Tibial nerve (tissue), 4 donors: ENCODE measurements around the gene NBEA. TPM values are rescaled to one million over a fixed set of nuclear protein-coding genes. Genes with fewer than 3 reads are reported as not detected.

Source experiments
- DNase-seq, 2 donors: peaks; one replicate each; pipeline ENCODE4 v3.0.0-alpha.2; 2019; ENCODE audit warnings: low spot score in 2 of 2
- H3K27ac ChIP-seq, 4 donors: fragments of 200-600 bp; sonication (generic) in 3 of 4; one replicate each; pipeline ENCODE4 v1.5.1; 2017 to 2019; ENCODE audit warnings: mild to moderate bottlenecking in 1 of 4
- H3K27me3 ChIP-seq, 2 donors: fragments of 200-600 bp; sonication (generic) in 1 of 2; one replicate each; pipeline versions ENCODE4 v1.5.1 to v1.6.0; 2017 to 2019
- H3K36me3 ChIP-seq, 3 donors: fragments of 200-600 bp; sonication (generic); one replicate each; pipeline ENCODE4 v1.5.1; 2018 to 2019
- H3K4me1 ChIP-seq, 4 donors: fragments of 200-600 bp; sonication (generic) in 3 of 4; one replicate each; pipeline ENCODE4 v1.5.1; 2017 to 2019
- H3K4me3 ChIP-seq, 4 donors: fragments of 200-600 bp; sonication (generic) in 3 of 4; one replicate each; pipeline ENCODE4 v1.5.1; 2017 to 2019; ENCODE audit warnings: mild to moderate bottlenecking in 1 of 4, moderate library complexity in 1 of 4
- H3K9me3 ChIP-seq, 4 donors: fragments of 200-600 bp; sonication (generic) in 3 of 4; one replicate each; pipeline ENCODE4 v1.5.1; 2017 to 2019
- CTCF ChIP-seq, 5 experiments: fragments of 200-600 bp in 3 of 5; fragments of 450-650 bp in 2 of 5; sonication (generic) in 3 of 5; IDR thresholded peaks; one replicate each; pipeline ENCODE4 v1.5.1; 2016 to 2019; ENCODE audit warnings: antibody characterized with exemption in 5 of 5, mild to moderate bottlenecking in 3 of 5, moderate library complexity in 2 of 5
- EP300 ChIP-seq, 2 donors: sonication (generic); formaldehyde crosslinking; IDR thresholded peaks; one replicate each; pipeline ENCODE4 v1.6.1; 2017; ENCODE audit warnings: antibody characterized with exemption in 2 of 2, mild to moderate bottlenecking in 1 of 2
- POLR2A ChIP-seq, 2 donors: fragments of 450-650 bp; IDR thresholded peaks; one replicate each; pipeline ENCODE4 v1.6.1; 2017; ENCODE audit warnings: antibody characterized with exemption in 2 of 2, mild to moderate bottlenecking in 2 of 2, moderate library complexity in 2 of 2
- WGBS, 2 donors: methylation state at CpG; one replicate each; pipeline ENCODE4 v1.1.5; 2018; 5-methylcytosine and 5-hydroxymethylcytosine counted together
- total RNA-seq, 4 donors: library from RNA; depleted of rRNA; stranded (reverse); fragments of >200 nt; gene quantifications; one replicate each; pipeline ENCODE4 v1.1.0, GENCODE V29; 2016

The NBEA gene
- total RNA-seq, 4 donors from 2014 or later, result 9.0 to 11.9 (median 10.5) TPM

GRCh38 chr13:35483761-35484160 is 541.7 kb downstream of the NBEA start:
- DNase-seq, result no peak
- Histone ChIP-seq H3K36me3 (no peaks in the 10 kb centered on the region), H3K27ac (no peak overlapping the region), H3K4me3 (no peak overlapping the region), H3K27me3 (no peaks in the 10 kb centered on the region), H3K4me1 (no peaks in the 10 kb centered on the region), H3K9me3 (no peaks in the 10 kb centered on the region)
- TF ChIP-seq CTCF (IDR thresholded peaks at IDR 0.05) (no peak), POLR2A (IDR thresholded peaks at IDR 0.05) (no peak), EP300 (IDR thresholded peaks at IDR 0.05) (no peak)
- 94% methylated on average over 3 of the region's 3 CpGs for WGBS, 2 donors

DNA sequence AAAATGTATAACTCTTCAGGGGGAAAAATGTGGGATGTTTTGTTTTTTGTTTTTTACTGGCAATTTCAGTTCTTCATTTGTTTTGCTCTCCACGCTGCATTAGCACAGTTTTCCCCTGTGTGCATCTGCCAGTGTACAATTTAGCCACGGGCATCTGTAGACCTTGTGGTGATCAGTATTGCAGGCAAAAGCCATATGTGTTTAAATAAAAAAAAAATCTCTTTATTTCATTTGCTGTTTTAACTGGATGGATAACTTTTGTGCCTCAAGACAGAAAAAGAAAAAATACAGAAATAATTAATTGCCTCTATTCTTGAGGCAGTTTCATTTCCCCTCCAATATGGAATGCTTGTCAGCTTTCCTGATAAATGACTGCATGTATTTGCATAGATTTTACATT is 542.3 kb downstream of the NBEA start:
- no peaks in the 10 kb centered on the region for H3K4me1 ChIP-seq
- no peak for DNase-seq
- no peaks in the 10 kb centered on the region for H3K9me3 ChIP-seq
- H3K27ac ChIP-seq, result no peak overlapping the region
- H3K4me3 ChIP-seq, result no peak overlapping the region
- TF ChIP-seq CTCF (IDR thresholded peaks at IDR 0.05) (no peak), EP300 (IDR thresholded peaks at IDR 0.05) (no peak), POLR2A (IDR thresholded peaks at IDR 0.05) (no peak)
- WGBS, 2 donors, result 85% methylated on average over 2 of the region's 2 CpGs
- no peaks in the 10 kb centered on the region for H3K27me3 ChIP-seq
- H3K36me3 ChIP-seq, result no peaks in the 10 kb centered on the region

DNA sequence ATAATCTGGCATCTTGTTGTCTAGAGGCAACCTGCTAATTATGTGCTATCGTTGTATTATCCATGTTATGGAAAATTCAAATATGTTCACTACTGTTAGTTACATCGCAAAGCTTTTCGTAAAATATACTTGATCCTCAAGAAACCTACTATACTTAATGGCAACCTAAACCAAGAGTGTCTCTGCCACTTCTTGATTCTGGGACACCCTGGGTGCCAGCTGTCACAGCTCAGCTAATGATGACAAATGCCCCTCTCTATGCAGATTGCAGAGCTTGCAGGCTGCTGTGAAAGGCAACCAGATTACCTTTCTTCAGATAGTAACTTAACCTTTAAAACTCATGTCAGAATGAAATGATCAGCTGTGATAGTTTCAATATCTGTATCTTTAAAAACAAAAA is 543.4 kb downstream of the NBEA start:
- Histone ChIP-seq H3K27ac (no peak overlapping the region), H3K36me3 (no peaks in the 10 kb centered on the region), H3K4me3 (no peak overlapping the region), H3K9me3 (no peaks in the 10 kb centered on the region), H3K27me3 (no peaks in the 10 kb centered on the region), H3K4me1 (no peaks in the 10 kb centered on the region)
- DNase-seq, result no peak
- TF ChIP-seq POLR2A (IDR thresholded peaks at IDR 0.05) (no peak), CTCF (IDR thresholded peaks at IDR 0.05) (no peak), EP300 (IDR thresholded peaks at IDR 0.05) (no peak)
- 98 to 99% methylated on average over 3 of the region's 3 CpGs for WGBS, 2 donors

DNA sequence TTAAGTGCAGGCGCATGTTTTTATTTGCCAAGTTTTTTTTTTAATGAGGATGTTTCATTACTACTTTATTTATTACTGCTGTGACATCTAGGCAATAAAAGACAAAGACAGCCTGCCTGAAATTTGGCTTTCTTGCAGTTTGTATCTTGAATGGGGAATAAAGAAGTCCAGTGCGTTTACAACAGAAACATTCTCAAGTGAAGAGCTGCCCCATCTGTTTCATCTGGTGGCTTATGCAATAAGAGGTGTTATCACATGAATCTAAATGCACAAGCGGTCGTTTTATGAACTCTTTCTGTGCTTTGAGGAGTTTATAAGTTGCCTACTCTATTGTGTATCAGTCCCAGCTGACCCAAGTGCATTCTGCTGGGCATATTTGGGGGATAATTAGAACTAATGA is 547.0 kb downstream of the NBEA start:
- Histone ChIP-seq H3K27ac (no peak overlapping the region), H3K27me3 (no peaks in the 10 kb centered on the region), H3K36me3 (no peaks in the 10 kb centered on the region), H3K4me1 (no peaks in the 10 kb centered on the region), H3K4me3 (no peak overlapping the region), H3K9me3 (no peaks in the 10 kb centered on the region)
- no peak for DNase-seq
- no peak for TF ChIP-seq CTCF (IDR thresholded peaks at IDR 0.05)
- TF ChIP-seq POLR2A (IDR thresholded peaks at IDR 0.05), result no peak
- TF ChIP-seq EP300 (IDR thresholded peaks at IDR 0.05), result no peak
- 85 to 89% methylated on average over 4 of the region's 4 CpGs for WGBS, 2 donors

DNA sequence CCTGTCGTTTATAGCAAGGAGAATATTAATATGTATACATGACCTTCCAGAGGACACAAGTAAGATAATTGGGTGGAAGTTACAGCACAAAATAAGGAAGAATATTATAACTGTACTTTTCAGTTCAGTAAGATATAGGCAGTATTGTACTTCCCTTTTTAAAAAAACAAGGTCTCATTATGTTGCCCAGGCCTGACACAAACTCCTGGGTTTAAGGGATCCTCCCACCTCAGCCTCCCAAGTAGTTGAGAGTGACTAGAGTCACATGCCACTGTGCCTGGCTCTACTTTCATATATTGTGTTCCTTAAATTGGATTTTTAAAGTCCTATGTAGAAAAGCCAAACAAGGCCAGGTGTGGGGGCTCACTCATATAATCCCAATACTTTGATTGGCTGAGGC is 553.9 kb downstream of the NBEA start:
- Histone ChIP-seq H3K27me3 (no peaks in the 10 kb centered on the region), H3K4me3 (no peak overlapping the region), H3K4me1 (peaks cover 0 to 4% (median 0%) of the 10 kb centered on the region in 4 donors), H3K9me3 (peaks cover 0 to 13% (median 0%) of the 10 kb centered on the region in 4 donors), H3K27ac (no peak overlapping the region), H3K36me3 (no peaks in the 10 kb centered on the region)
- WGBS, 2 donors, result 62 to 73% methylated on average over 1 of the region's 1 CpG
- DNase-seq, result no peak
- no peak for TF ChIP-seq EP300 (IDR thresholded peaks at IDR 0.05)
- no peak for TF ChIP-seq CTCF (IDR thresholded peaks at IDR 0.05)
- TF ChIP-seq POLR2A (IDR thresholded peaks at IDR 0.05), result no peak
